Activated CD4-positive, alpha-beta T cell treated with anti-CD3 and anti-CD28 coated beads, Interleukin-2, amount 50 U/mL, for 24 hours (primary cell): Measurements from ENCODE around the gene IGLL5.
"Not testable (repeated sequence)": the region's sequence is repeated elsewhere in the genome, so short reads cannot be mapped to it uniquely, and the experiment has no call there.

Experiments used
- DNase-seq, 2 donors: peaks; one replicate each; pipeline ENCODE4 v3.0.0-alpha.2; 2020; ENCODE audit warnings: low read depth in 1 of 2, low spot score in 1 of 2

The IGLL5 gene

DNA sequence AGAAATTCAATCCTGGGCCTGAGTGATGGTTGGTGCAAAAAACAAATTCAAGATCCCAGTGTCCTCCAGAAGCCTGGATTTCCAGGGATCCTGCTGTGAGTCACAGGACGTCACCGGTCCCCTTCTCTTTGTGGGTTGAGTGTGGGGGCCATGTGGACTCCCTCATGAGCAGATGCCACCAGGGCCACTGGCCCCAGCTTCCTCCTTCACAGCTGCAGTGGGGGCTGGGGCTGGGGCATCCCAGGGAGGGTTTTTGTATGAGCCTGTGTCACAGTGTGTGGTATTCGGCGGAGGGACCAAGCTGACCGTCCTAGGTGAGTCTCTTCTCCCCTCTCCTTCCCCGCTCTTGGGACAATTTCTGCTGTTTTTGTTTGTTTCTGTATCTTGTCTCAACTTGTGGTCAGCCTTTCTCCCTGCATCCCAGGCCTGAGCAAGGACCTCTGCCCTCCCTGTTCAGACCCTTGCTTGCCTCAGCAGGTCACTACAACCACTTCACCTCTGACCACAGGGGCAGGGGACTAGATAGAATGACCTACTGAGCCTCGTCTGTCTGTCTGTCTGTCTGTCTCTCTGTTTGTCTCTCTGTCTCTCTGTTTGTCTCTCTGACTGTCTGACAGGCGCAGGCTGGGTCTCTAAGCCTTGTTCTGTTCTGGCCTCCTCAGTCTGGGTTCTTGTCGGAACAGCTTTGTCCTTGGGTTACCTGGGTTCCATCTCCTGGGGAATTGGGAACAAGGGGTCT lies 11.9 kb downstream of the IGLL5 start:
- not testable (repeated sequence) for DNase-seq

DNA sequence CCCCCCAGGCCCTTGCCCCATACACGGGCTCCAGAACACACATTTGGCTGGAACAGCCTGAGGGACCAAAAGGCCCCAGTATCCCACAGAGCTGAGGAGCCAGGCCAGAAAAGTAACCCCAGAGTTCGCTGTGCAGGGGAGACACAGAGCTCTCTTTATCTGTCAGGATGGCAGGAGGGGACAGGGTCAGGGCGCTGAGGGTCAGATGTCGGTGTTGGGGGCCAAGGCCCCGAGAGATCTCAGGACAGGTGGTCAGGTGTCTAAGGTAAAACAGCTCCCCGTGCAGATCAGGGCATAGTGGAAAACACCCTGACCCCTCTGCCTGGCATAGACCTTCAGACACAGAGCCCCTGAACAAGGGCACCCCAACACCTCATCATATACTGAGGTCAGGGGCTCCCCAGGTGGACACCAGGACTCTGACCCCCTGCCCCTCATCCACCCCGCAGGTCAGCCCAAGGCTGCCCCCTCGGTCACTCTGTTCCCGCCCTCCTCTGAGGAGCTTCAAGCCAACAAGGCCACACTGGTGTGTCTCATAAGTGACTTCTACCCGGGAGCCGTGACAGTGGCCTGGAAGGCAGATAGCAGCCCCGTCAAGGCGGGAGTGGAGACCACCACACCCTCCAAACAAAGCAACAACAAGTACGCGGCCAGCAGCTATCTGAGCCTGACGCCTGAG lies 13.1 kb downstream of the IGLL5 start:
- DNase-seq, result not testable (repeated sequence)

DNA sequence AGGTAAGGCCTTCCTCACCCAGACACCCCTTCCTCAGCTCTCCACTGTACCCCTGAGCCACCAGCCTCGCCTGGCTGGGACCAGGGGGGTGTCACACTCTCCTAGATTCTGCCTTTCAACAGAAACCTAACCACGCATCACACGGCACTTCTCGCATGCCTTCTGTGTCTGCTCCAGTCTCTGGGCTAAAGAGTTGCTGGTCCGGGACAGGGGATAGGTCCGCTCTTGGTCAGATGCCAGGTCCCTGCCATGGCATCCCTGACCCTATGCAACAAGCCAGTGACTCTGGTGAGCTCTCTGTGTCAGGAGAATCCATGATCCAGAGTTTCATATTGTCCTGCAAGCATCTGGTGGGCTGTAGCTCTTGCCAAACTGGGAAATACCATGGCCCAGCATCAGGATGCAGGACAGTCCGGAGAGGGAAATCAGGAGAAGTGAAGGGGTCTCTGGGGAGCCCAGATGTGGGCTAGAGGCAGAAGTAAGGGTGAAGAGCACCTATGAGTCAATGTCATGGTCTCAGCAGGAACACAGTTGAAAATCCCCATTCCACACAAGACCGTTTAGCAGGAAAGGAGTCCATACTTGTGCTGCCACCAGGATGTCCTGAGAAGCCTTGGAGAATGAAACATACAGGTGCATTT lies 14.1 kb downstream of the IGLL5 start:
- DNase-seq, result no peak

DNA sequence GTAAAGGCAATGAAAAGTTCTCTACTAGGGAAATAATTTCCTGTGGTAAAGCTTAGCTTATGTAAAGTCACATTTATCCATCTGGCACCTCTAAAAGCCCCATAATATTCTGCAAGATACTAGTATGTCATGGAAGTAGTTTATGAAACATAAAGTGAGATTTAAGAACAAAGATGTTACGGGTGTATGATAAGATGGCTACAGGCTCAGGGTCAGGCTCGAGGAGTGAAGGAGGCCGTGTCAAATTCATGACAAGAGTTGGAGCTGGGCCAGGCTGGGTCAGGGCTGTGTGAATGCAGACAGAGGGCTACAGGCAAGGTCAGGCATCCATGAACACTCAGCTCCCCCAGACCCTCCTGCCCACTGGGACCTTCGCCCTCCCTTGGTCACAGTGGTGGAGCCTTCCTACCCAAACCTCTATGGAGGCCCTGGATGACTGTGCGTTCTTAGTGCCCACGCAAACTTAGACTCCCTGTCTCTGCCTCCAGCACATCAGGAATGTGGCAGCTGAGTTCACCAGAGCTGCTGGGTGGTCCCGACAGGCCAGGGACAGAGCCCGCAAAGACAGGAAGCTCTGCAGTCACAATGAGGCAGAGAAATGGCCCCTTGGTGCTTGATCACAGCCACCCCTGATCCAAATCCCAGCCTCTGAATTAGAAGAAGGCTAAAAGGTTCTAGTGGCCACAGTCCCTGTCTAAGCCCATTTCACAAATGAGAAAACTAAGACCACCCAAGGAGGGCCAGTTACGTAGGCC lies 14.8 kb downstream of the IGLL5 start:
- no peak for DNase-seq

DNA sequence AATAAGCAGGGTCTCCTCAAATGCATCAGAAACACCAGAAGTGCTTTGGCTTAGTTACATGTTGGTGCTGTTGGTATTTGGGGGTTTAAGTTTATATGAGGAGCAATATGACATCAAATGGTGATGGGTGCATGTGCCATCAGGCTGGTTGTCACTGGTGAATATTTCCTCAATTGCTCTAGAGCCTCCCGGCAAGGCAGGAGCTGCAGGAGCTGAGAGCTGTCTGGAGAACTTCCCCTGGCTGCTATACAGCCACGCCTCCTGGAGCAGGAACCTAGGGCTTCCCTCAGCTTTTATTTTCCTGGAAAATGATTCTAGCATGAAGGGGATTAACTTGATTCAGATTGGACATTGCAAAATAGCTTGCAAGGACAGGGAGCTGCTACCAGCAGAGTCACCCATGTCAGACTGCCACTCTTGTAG lies 15.8 kb downstream of the IGLL5 start:
- DNase-seq, result no peak

DNA sequence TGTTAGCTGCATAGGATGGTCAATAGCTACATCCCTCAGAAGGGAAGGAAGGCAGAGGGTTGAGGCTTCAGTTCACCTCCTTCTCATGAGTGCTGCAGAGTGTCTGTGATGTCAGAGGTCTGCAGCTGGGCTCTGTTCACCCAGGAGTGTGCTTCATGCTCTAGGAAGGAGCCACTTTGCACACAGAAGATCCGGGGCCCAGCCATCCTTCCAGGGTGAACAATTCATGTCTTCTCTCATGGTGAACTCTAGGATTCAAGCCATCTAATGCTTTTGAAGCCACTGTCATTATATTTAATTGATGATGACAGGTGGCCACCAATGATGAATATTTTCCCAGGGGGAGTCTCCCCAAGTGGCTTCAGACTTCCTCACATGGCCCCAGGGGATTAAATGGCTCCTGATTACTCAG lies 16.2 kb downstream of the IGLL5 start:
- not testable (repeated sequence) for DNase-seq

DNA sequence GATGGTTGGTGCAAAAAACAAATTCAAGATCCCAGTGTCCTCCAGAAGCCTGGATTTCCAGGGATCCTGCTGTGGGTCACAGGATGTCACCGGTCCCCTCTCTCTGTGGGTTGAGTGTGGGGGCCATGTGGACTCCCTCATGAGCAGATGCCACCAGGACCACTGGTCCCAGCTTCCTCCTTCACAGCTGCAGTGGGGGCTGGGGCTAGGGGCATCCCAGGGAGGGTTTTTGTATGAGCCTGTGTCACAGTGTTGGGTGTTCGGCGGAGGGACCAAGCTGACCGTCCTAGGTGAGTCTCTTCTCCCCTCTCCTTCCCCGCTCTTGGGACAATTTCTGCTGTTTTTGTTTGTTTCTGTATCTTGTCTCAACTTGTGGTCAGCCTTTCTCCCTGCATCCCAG lies 17.1 kb downstream of the IGLL5 start:
- not testable (repeated sequence) for DNase-seq

DNA sequence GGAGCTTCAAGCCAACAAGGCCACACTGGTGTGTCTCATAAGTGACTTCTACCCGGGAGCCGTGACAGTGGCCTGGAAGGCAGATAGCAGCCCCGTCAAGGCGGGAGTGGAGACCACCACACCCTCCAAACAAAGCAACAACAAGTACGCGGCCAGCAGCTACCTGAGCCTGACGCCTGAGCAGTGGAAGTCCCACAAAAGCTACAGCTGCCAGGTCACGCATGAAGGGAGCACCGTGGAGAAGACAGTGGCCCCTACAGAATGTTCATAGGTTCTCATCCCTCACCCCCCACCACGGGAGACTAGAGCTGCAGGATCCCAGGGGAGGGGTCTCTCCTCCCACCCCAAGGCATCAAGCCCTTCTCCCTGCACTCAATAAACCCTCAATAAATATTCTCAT lies 18.8 kb downstream of the IGLL5 start:
- not testable (repeated sequence) for DNase-seq

DNA sequence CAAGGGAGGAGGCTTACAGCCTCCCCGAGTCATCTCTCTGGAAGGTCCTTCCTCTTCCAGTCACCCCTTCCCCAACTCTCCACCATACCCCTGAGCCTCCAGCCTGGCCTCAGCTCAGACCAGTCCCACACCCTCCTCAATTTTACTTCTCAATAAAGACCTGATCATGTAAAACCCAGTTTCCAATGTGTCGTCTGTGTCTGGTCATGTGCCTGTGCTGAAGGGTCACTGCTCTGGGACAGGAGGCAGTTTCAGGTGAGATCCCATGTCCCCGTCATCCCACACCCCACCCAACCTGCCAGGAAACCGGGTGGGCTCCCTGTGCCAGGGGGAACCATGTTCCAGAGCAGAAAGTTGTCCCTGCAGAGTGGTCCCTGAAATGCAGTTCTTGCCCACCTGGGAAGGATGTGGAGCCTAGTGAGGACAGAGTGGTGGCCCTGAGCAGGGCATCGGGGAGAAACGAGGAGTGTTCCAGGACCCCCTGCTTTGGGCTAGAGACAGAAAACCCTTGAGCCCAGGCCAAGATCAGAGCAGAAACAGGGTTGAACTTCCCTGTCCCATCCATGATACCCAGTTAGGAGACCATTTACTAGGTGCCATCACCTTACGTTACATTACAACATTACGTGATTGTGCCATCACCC lies 19.4 kb downstream of the IGLL5 start:
- DNase-seq, result no peak

DNA sequence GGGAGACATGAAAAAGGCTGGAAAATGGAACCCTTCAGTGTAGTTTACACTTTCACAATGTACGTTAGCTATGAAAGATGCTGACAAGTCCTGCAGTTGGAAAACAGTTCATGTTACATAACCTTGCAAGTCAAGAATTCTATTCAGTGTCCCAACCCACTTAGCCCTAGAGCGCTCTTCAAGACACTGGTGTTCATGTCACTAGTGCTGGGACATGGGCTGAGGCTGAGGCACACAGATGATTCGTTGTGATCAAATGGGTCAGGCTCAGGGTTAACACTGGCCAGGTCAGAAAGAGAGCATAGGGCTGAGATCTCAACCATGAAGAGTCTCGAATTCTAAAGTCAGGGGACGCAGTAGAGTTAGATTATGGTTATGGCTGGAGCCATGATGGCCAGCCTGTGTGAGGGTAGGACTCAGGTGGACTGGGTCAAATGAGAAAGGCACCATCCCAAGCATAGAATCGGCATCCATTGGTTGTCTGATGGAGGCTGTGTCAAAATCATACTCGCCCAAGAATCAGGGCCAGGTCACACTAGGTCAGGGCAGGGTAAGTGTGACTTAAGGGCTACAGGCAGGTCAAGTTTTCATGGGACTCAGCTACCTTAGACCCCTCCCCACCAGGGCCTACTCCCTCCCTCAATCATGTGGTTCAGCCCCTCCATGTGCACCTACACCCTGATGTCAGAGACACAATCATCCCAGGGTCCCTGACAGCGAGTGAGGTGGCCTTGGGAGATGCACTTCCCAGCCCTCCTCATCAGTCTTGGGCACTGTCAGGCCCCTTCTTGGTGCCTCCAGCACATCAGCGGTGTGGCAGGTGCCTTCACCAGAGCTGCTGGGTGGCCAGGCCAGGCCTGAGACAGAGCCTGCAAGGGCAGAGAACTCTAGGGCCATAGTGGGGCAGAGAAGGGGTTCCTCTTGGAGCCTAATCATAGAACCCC lies 20.2 kb downstream of the IGLL5 start:
- no peak for DNase-seq

DNA sequence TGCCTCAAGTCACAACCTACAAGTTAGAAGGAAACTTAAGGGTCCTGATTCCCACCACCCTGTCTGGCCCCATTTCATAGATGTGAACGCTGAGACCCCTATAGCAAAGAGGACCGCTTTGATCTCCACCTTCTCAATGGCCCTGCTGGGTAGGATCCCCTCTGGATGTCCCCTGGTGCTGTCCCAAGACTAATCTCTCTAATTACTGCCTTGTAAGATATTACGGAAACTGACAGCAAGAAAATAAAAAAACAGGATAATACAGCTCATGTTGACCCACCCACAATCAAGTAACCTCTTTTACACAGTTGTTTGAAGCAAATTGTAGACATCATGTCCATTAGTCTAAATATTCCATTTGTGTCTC lies 20.9 kb downstream of the IGLL5 start:
- no peak for DNase-seq

DNA sequence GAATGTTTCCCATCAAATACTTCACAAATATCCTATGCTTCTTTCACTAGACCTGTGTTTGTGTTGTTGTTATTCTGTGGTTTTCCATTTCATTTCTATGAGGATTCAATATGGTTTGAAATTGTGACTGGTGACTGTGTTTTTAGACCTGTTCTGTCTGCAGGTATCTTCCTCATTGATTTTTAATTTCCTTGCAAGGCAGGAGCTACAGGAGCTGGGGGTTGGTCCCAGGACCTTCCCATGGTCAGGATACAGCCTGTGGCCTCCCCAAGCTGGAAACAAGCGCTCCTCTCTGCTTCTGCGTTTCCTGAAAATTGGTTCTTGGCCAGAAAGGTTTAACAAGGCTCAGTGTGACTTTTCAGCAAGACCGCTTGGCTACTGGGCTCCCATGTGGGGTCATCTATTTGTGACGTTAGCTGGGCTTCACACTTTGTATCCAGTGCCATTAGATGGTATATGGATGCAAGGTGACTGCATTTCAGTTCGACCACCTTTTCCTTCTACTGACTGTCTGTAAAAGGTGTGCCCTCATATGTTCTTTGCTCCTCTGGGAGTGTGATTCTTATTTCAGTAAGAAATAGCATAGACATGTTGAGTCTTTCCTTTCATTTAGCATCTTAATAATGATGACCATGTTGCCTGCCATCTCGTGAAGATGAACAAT lies 21.5 kb downstream of the IGLL5 start:
- no peak for DNase-seq

DNA sequence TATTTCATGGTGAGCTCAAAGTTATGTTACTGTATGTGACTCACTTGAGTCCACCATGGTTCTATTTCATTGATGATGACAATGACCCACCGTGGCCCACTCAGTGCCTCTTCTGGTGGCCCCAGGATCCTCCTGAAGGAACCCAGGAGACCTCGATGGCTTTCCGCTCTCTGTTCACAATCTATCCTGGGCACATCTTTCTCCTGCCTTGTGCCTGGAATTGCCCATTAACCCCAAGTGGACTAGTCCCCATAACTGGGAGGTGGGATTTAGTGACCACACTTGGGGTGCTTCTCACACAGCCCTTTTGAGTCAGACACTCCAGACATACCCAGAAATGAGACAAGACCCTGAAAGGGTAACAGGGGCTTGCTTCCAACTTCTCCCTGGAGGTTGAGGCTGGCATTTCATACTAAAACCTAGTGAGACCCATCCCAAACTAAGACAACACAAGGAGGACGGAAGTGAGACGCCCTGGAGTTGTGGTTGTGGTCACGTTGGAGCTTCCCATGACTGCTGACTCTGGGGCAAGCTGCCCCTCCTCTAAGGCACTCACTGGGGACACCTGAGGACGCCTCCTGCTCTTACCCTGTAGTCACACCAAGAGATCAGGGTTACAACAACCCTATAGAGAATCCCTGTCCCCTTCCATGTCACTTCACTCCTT lies 22.1 kb downstream of the IGLL5 start:
- no peak for DNase-seq

DNA sequence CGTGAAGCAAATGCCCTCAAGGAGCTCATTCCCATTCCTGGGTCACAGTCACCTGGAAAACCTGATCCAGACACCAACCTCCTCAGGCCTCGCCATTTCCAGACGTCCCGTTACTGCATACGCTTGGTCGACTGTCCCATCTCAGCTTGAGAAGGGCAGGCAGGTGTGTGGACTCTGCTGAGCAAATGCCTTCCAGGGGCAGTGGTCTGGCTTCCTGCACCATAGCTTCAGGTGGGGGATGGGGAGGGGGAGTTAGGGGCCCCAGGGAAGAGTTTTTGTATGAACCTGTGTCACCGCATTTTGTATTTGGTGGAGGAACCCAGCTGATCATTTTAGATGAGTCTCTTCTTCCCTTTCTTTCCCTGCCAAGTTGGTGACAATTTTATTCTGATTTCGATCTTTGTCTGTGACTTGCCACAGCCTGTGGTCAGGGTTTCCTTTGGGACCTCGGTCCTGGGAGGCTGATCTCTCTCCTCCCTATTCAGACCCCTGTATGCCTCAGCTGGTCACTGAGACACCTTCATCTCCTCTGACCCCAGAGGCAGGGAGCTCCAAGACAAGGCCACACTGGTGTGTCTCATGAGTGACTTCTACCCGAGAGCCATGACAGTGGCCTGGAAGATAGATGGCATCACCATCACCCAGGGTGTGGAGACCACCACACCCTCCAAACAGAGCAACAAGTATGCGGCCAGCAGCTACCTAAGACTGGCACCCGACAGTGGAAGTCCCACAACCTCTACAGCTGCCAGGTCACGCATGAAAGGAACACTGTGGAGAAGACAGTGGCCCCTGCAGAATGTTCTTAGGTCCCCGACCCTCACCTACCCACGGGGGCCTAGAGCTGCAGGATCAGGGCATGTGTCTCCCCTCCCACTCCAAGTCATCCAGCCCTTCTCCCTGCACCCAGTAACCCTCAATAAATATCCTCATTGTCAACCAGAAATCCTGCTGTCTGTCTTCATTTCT lies 22.9 kb downstream of the IGLL5 start:
- no peak for DNase-seq

DNA sequence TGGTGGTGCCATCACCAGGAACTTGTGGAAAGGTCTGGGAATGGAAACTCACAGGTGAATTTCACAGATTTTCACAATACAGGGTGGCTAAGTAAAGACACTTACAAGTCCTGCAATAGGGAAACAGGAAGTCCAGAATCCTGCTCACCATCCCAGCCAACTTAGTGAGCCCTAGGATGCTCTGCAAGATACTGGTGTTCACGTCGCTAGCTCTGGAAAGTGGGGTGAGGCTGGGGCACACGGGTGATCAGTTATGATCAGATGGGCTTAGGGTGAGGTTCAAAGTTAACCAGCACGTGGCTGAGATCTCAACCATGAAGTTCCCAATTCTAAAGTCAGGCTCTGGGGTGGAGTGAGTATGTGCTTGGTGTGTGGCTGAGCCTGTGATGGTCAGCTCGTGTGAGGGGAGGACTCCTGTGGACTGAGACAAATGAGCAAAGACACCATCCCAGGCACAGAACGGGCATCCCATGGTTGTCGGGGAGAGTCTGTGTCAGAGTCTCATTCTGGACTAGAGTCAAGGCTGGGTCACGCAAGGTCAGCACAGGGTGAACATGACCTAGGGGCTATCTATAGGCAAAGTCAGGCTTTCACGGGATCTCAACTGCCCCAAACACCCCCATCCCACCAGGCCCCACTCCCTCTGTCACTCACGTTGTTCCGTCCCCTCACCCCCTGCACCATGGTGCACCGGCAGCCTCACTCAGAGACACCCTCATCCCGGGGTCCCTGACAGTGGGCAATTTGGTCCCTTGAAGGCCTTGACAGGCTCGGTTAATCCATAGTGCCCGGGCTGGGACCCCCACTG lies 23.9 kb downstream of the IGLL5 start:
- no peak for DNase-seq

DNA sequence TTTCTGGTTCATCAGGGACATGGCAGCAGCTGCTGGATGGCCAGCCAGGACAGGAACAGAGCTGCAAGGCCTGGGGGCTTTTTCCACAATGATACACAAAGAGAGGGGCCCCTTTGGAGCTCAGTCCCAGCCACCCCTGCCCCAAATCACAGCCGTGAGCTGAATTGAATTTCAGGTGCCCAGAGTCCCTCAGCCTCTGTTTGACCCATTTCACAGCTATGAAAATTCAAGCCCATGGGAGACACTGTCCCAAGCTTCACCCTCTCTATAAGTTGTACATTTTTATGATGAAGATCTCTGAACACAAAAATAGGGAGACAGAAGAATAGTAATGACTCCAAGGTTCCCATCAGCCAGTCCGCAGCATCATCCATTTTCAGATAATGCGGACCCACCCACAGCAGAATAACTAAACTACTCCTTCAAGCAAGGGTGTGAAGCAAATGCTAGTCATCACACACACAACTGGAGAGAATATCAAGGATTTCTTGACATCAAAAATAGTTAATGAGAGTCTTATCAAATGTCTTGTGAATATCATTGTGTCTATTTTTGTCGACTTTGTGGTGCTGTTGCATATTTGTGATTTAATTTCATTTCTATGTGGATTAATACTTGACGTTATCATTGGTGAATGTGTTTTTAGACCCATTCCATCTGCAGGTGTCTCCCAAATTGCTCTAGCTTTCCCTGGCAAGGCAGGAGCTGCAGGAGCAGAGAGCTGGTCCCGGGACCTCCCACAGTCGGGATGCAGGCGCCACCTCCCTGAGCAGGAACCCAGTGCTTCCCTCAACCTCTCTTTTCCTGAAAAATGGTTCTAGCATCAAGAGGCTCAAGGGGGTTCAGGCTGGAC lies 24.7 kb downstream of the IGLL5 start:
- no peak for DNase-seq
